Endothelial cell of umbilical vein (primary cell): ENCODE results near the gene DHX34. TPM values are rescaled to one million over a fixed set of nuclear protein-coding genes. Genes with fewer than 3 reads are reported as not detected.

Experiments
- BruUV-seq: library from RNA; stranded (reverse); fragments of 400-500 nt; replicated peaks from 2 replicates; lab custom pipeline; 2021; lab: Mats Ljungman, UMichigan
- CTCF ChIA-PET: fragments of 300-600, 350-600 bp; sonication (Branson Sonifier 250); formaldehyde crosslinking; loops from one replicate; lab custom pipeline; 2021; ENCODE audit warnings: antibody characterized with exemption, inconsistent platforms; lab: Charles Lee
- POLR2A ChIA-PET: fragments of 300-600, 350-600 bp; sonication (Branson Sonifier 250); formaldehyde crosslinking; loops from one replicate; lab custom pipeline; 2021; ENCODE audit warnings: antibody characterized with exemption, inconsistent platforms; lab: Charles Lee
- DNase-seq: peaks from one replicate; pipeline ENCODE4 v3.0.0-alpha.2; 2011; ENCODE audit warnings: low read depth, low spot score
- FAIRE-seq: peaks from 2 replicates; lab custom pipeline; 2011; peaks lifted over from hg19 to GRCh38; lab: Jason Lieb, UNC
- H2AFZ ChIP-seq: 2 replicates; pipeline ENCODE4 v1.6.0; 2012; ENCODE audit warnings: low read depth, low read length, control low read depth, inconsistent platforms
- H3K27ac ChIP-seq: 2 replicates; pipeline ENCODE4 v1.5.1; 2011; ENCODE audit warnings: low read depth, mild to moderate bottlenecking, control low read depth, low read length, moderate library complexity; ENCODE audit not compliant: insufficient read depth
- H3K27me3 ChIP-seq, 2 experiments: 2 replicates each; pipeline versions ENCODE4 v1.6.0 to v1.6.1; 2011; ENCODE audit warnings: low read length in 2 of 2, mixed read lengths in 1 of 2; ENCODE audit not compliant: control insufficient read depth in 2 of 2, insufficient read depth in 2 of 2
- H3K36me3 ChIP-seq, 2 experiments: 2 replicates in 1 of 2; 3 replicates in 1 of 2; pipeline ENCODE4 v1.5.1; 2011; ENCODE audit warnings: low read length in 2 of 2, mild to moderate bottlenecking in 1 of 2, moderate library complexity in 1 of 2; ENCODE audit not compliant: control insufficient read depth in 2 of 2, insufficient read depth in 2 of 2; ENCODE audit errors: extremely low read depth in 1 of 2
- H3K4me1 ChIP-seq: 3 replicates; pipeline ENCODE4 v1.5.1; 2011; ENCODE audit warnings: mild to moderate bottlenecking, low read length; ENCODE audit not compliant: control insufficient read depth, insufficient read depth; ENCODE audit errors: extremely low read depth
- H3K4me2 ChIP-seq: 2 replicates; pipeline ENCODE4 v1.6.1; 2011; ENCODE audit warnings: low read length, control low read depth, mixed read lengths; ENCODE audit not compliant: insufficient read depth
- H3K4me3 ChIP-seq, 3 experiments: fragments of 200-600 bp in 1 of 3; sonication (generic), shearing (Covaris generic) in 1 of 3; replicated peaks in 1 of 3; 2 replicates each; pipeline ENCODE4 v1.5.1; 2011 to 2016; ENCODE audit warnings: control low read depth in 3 of 3, low read length in 3 of 3, mild to moderate bottlenecking in 2 of 3, inconsistent platforms in 1 of 3, low read depth in 1 of 3, moderate library complexity in 1 of 3; ENCODE audit not compliant: insufficient read depth in 1 of 3
- H3K79me2 ChIP-seq: 2 replicates; pipeline ENCODE4 v1.6.0; 2012; ENCODE audit warnings: low read length, inconsistent platforms; ENCODE audit not compliant: control insufficient read depth, insufficient read depth
- H3K9ac ChIP-seq: replicated peaks from 2 replicates; pipeline ENCODE3; 2011; ENCODE audit warnings: low read length, control low read depth; ENCODE audit not compliant: insufficient read depth; ENCODE audit errors: extremely low read depth
- H3K9me1 ChIP-seq: replicated peaks from 3 replicates; pipeline ENCODE4 v1.6.0; 2011; ENCODE audit warnings: mild to moderate bottlenecking, low read length; ENCODE audit not compliant: control insufficient read depth, insufficient read depth; ENCODE audit errors: extremely low read depth
- H3K9me3 ChIP-seq: replicated peaks from 2 replicates; pipeline ENCODE4 v1.5.1; 2012; ENCODE audit warnings: low read length, inconsistent platforms; ENCODE audit not compliant: control insufficient read depth, insufficient read depth
- H4K20me1 ChIP-seq: replicated peaks from 2 replicates; pipeline ENCODE3; 2011; ENCODE audit warnings: mild to moderate bottlenecking, low read length; ENCODE audit not compliant: control insufficient read depth, insufficient read depth; ENCODE audit errors: extremely low read depth
- EZH2 ChIP-seq: IDR thresholded peaks from 2 replicates; pipeline ENCODE4 v1.6.1; 2012; ENCODE audit warnings: borderline replicate concordance, low read depth, mild to moderate bottlenecking, moderate library complexity, low read length, inconsistent platforms; ENCODE audit not compliant: severe bottlenecking
- FOS ChIP-seq: IDR thresholded peaks from 2 replicates; pipeline ENCODE4 v1.6.1; 2011; ENCODE audit warnings: mild to moderate bottlenecking, low read length, moderate library complexity, borderline replicate concordance; ENCODE audit not compliant: insufficient read depth
- GATA2 ChIP-seq: IDR thresholded peaks from 2 replicates; pipeline ENCODE4 v1.7.0; 2011; ENCODE audit warnings: low read depth, mild to moderate bottlenecking, moderate library complexity, mixed read lengths, low read length; ENCODE audit not compliant: insufficient read length, insufficient read depth
- JUN ChIP-seq: IDR thresholded peaks from 2 replicates; pipeline ENCODE4 v1.6.1; 2011; ENCODE audit warnings: borderline replicate concordance, low read depth; ENCODE audit not compliant: insufficient read length, insufficient read depth
- MYC ChIP-seq: IDR thresholded peaks from one replicate; pipeline ENCODE4 v1.6.1; 2011; ENCODE audit warnings: mild to moderate bottlenecking, low read depth, low read length
- POLR2A ChIP-seq: IDR thresholded peaks from 2 replicates; pipeline ENCODE4 v1.6.1; 2012; ENCODE audit warnings: low read depth, mild to moderate bottlenecking, control low read depth, low read length
- POLR2AphosphoS5 ChIP-seq: IDR thresholded peaks from 2 replicates; pipeline ENCODE4 v1.6.1; 2012; ENCODE audit warnings: low read depth, mild to moderate bottlenecking, control low read depth, low read length, moderate library complexity; ENCODE audit not compliant: insufficient read depth
- dilution Hi-C: fragments of 300-500 bp; cut with MboI; formaldehyde crosslinking; loops from one replicate; pipeline ENCODE4 v1.15.0; 2019; ENCODE audit warnings: low sequenced_read_pairs; ENCODE audit not compliant: extremely low pct_ligation_motif_present
- intact Hi-C: fragments of 100-400 bp; cut with micrococcal nuclease; formaldehyde crosslinking; loops from one replicate; pipeline ENCODE4 v1.10.0; 2022
- polyA plus RNA-seq, 4 experiments: library from polyadenylated mRNA; depleted of rRNA in 3 of 4; stranded (reverse) in 3 of 4; unstranded in 1 of 4; fragments of >200 nt; gene quantifications; 2 replicates each; pipeline versions ENCODE4 v1.2.1 to v1.2.3, GENCODE V29; 2011 to 2012; ENCODE audit warnings: missing spikeins in 1 of 4
- total RNA-seq: library from RNA; stranded (reverse); gene quantifications from 2 replicates; pipeline ENCODE4 v1.2.3, GENCODE V29; 2021
- TF ChIP-seq, protein P1 (sequence below): IDR thresholded peaks from 2 replicates; pipeline ENCODE4 v1.6.1; 2011; ENCODE audit not compliant: insufficient read depth, insufficient read length
- TF ChIP-seq, protein P2 (sequence below), 2 donors: IDR thresholded peaks; 1 replicate in 1 of 2; 2 replicates in 1 of 2; pipeline ENCODE4 v1.5.1; 2011; ENCODE audit warnings: low read length in 2 of 2, mild to moderate bottlenecking in 2 of 2, moderate library complexity in 2 of 2, control low read depth in 1 of 2, inconsistent platforms in 1 of 2, low read depth in 1 of 2; ENCODE audit not compliant: insufficient read depth in 1 of 2; ENCODE audit errors: extremely low read depth in 1 of 2

DHX34 gene
- total and polyA plus RNA-seq, 2 donors (not counting 3 experiments of a cell fraction or from before 2014, with no cell fraction given), result 12.8 to 20.7 TPM

DNA sequence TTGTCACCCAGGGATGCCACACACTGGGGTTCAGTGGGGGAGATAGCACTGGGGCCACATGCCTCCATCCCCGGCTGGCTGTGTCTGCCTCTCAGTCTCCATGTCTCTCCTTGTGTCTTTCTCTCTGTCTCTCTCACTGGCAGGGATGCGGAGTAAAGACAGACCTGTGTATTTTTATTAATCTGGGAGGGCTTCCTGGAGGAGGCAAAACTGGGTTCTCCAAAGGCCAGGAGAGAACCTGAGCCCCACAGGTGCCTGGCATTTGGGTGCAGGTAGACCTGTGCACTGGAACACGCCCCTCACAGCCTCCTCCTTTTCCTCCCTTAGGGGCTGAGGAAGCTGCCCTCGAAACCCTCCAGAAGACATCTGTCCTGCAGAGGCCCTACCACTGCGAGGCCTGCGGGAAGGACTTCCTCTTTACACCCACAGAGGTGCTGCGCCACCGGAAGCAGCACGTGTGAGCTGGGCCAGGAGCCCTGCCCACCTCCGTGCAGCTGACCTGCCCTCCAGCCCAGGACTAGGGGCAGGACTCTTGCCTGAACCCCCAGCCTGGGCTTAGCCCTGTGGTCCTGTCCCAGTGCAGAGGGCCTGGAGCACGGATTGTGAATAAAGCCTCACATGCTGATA lies 32.7 kb downstream of the DHX34 start:
- FAIRE-seq, result no peak
- H3K4me1 ChIP-seq, result no peaks in the 10 kb centered on the region
- TF ChIP-seq GATA2, result no peak
- TF ChIP-seq POLR2A, result no peak
- TF ChIP-seq FOS, result no peak
- no peak for TF ChIP-seq EZH2
- no peak for TF ChIP-seq POLR2AphosphoS5
- TF ChIP-seq, protein P1, sequence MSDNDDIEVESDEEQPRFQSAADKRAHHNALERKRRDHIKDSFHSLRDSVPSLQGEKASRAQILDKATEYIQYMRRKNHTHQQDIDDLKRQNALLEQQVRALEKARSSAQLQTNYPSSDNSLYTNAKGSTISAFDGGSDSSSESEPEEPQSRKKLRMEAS, result no peak
- TF ChIP-seq, protein P2, sequence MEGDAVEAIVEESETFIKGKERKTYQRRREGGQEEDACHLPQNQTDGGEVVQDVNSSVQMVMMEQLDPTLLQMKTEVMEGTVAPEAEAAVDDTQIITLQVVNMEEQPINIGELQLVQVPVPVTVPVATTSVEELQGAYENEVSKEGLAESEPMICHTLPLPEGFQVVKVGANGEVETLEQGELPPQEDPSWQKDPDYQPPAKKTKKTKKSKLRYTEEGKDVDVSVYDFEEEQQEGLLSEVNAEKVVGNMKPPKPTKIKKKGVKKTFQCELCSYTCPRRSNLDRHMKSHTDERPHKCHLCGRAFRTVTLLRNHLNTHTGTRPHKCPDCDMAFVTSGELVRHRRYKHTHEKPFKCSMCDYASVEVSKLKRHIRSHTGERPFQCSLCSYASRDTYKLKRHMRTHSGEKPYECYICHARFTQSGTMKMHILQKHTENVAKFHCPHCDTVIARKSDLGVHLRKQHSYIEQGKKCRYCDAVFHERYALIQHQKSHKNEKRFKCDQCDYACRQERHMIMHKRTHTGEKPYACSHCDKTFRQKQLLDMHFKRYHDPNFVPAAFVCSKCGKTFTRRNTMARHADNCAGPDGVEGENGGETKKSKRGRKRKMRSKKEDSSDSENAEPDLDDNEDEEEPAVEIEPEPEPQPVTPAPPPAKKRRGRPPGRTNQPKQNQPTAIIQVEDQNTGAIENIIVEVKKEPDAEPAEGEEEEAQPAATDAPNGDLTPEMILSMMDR (IDR thresholded peaks at IDR 0.05; ENCODE audit: extremely low read depth in 1 of 2, insufficient read depth in 1 of 2, low read depth in 1 of 2, low read length in 2 of 2), result no peak
- no peak for TF ChIP-seq MYC
- TF ChIP-seq JUN, result no peak
- H3K27ac ChIP-seq, result no peak overlapping the region
- peaks cover 5 to 43% of the 10 kb centered on the region in 2 experiments for H3K36me3 ChIP-seq
- no peaks in the 10 kb centered on the region for H3K9me1 ChIP-seq
- H3K79me2 ChIP-seq, result no peaks in the 10 kb centered on the region
- H2AFZ ChIP-seq, result no peak overlapping the region
- intact Hi-C loops (no loop called here), dilution Hi-C loops (no loop called here)
- no TSS peak for BruUV-seq
- no peak for DNase-seq
- H3K27me3 ChIP-seq, result no peaks in the 10 kb centered on the region
- no peak overlapping the region for H3K4me3 ChIP-seq
- CTCF ChIA-PET, result interaction anchor here (1.2 kb wide), 1 partner anchor 10 kb away, joined by 5 read pairs; no protein-coding TSS in a partner anchor
- no peaks in the 10 kb centered on the region for H4K20me1 ChIP-seq
- H3K9me3 ChIP-seq, result no peaks in the 10 kb centered on the region
- no peak overlapping the region for H3K4me2 ChIP-seq
- H3K9ac ChIP-seq, result no peak overlapping the region
- POLR2A ChIA-PET, result no interaction called here
